Hepatocyte (in vitro differentiated cells): ENCODE data around the gene PLEKHG4.

Source experiments
- EZH2 ChIP-seq: fragments of 200-600 bp; sonication (generic); IDR thresholded peaks from 2 replicates; pipeline ENCODE4 v1.6.1; 2016; ENCODE audit warnings: antibody characterized with exemption, mild to moderate bottlenecking, borderline replicate concordance
- EZH2phosphoT487 ChIP-seq: fragments of 200-600 bp; sonication (generic); IDR thresholded peaks from one replicate; pipeline ENCODE4 v1.6.1; 2018; ENCODE audit warnings: antibody characterized with exemption, mild to moderate bottlenecking, low read depth, moderate library complexity; ENCODE audit not compliant: unreplicated experiment, severe bottlenecking
- TF ChIP-seq, protein P1 (sequence below): fragments of 200-600 bp; sonication (generic); IDR thresholded peaks from 2 replicates; pipeline ENCODE4 v1.5.1; 2016; ENCODE audit warnings: antibody characterized with exemption, mild to moderate bottlenecking; ENCODE audit not compliant: poor library complexity

DNA sequence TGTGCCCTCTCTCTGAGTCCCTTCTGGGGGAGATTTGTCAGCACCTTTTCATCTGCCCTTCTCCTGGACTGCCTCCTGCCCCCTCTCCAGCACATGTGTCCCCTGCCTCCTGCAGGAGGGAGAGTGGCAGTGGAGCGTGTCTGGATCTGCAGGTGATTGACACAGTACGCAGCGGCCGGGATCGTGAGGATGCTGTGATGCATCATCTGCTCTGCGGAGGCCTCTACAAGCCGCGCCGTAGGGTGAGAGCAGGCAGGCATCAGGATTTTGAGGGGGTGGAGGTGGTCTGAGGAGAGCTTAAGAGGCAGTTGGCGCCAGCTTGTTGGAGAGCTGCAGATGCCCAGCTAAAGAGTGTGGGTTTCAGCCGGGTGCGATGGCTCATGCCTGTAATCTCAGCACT is 19.6 kb upstream of the PLEKHG4 start:
- TF ChIP-seq, protein P1, sequence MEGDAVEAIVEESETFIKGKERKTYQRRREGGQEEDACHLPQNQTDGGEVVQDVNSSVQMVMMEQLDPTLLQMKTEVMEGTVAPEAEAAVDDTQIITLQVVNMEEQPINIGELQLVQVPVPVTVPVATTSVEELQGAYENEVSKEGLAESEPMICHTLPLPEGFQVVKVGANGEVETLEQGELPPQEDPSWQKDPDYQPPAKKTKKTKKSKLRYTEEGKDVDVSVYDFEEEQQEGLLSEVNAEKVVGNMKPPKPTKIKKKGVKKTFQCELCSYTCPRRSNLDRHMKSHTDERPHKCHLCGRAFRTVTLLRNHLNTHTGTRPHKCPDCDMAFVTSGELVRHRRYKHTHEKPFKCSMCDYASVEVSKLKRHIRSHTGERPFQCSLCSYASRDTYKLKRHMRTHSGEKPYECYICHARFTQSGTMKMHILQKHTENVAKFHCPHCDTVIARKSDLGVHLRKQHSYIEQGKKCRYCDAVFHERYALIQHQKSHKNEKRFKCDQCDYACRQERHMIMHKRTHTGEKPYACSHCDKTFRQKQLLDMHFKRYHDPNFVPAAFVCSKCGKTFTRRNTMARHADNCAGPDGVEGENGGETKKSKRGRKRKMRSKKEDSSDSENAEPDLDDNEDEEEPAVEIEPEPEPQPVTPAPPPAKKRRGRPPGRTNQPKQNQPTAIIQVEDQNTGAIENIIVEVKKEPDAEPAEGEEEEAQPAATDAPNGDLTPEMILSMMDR = no peak
- TF ChIP-seq EZH2 (no peak), EZH2phosphoT487 (no peak)
